Activated naive CD8-positive, alpha-beta T cell (primary cell): ENCODE data around the gene UBA1.
A peak's percentile ranks its signal among the peaks of the same experiment; 100 is the strongest.

ENCODE experiments used
- H3K27ac Mint-ChIP-seq: one replicate; pipeline ENCODE4 v1.8.0; 2021; ENCODE audit warnings: mixed read lengths
- H3K27me3 Mint-ChIP-seq: one replicate; pipeline ENCODE4 v1.8.0; 2021; ENCODE audit warnings: mixed read lengths
- H3K36me3 Mint-ChIP-seq: one replicate; pipeline ENCODE4 v1.8.0; 2021; ENCODE audit warnings: mixed read lengths
- H3K4me1 Mint-ChIP-seq: one replicate; pipeline ENCODE4 v1.8.0; 2021; ENCODE audit warnings: low read depth, mixed read lengths
- H3K4me3 Mint-ChIP-seq: one replicate; pipeline ENCODE4 v1.8.0; 2021; ENCODE audit warnings: mild to moderate bottlenecking, mixed read lengths
- H3K9me3 Mint-ChIP-seq: one replicate; pipeline ENCODE4 v1.8.0; 2021; ENCODE audit warnings: low read depth, mixed read lengths

UBA1 gene

DNA sequence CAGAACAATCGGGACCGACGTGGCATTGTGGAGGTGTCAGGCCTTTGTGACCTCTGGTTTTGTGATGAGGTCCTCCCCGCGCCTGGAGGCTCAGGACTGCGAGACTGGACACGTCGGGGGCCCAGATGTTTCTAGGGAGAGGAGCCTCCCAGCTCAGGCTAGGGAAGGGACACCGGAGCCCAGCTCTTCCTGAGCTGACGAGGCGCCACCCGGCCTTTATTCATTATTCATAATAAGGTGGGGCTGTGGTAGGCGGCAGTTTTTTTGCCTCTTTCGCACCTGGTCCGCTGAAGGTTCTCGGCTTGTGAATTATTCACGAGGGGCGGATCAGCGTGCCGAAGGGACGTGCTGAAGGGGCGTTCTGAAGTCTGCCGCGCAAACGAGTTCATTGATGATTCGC, 2.3 kb upstream of the UBA1 start:
- H3K9me3 Mint-ChIP-seq: no peaks in the 10 kb centered on the region

DNA sequence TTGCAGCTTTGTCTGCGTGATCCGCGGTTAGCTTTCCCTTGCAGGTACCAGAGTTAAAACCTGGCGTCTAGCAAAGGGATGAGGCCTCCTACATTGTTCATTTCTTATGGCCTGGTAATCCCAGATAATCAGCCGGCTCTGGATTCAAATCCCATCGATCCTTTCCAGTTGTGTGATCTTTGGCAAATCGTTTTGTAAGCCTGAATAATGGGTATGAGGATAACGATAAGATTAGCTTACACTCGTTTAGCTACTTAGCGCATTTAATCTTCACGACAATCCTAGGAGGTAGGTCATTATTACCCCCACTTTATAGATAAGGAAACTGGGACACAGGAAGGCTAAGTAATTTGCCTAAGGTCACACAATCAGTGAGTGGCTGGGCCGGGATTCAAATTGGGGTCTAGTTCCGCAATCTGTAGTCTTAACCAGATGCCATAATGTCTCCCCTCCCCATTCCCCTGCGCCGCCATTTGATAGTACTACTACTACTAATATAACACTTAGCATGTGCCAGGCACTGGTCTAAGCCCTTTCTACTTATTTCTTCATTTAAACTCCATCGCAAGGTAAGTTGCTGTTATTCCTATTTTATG, 1.7 kb upstream of the UBA1 start:
- peak overlapping the region; percentile 93 for H3K4me3 Mint-ChIP-seq
- no peaks in the 10 kb centered on the region for H3K9me3 Mint-ChIP-seq
- H3K27me3 Mint-ChIP-seq: no peaks in the 10 kb centered on the region
- no peak overlapping the region for H3K27ac Mint-ChIP-seq
- no peaks in the 10 kb centered on the region for H3K36me3 Mint-ChIP-seq
- H3K4me1 Mint-ChIP-seq: peaks cover 46% of the 10 kb centered on the region

More for the DNA sequence above, 2.3 kb upstream of the UBA1 start:
- H3K4me1 Mint-ChIP-seq: peaks cover 41% of the 10 kb centered on the region
- H3K27ac Mint-ChIP-seq: peak overlapping the region; percentile 96
- H3K36me3 Mint-ChIP-seq: no peaks in the 10 kb centered on the region
- H3K27me3 Mint-ChIP-seq: no peaks in the 10 kb centered on the region
- H3K4me3 Mint-ChIP-seq: peak overlapping the region; percentile 93

- H3K27me3 Mint-ChIP-seq: no peaks in the 10 kb centered on the region
- no peaks in the 10 kb centered on the region for H3K9me3 Mint-ChIP-seq
- peak overlapping the region; percentile 94 for H3K4me3 Mint-ChIP-seq
- peak overlapping the region; percentile 88 for H3K27ac Mint-ChIP-seq
- peaks cover 41% of the 10 kb centered on the region for H3K4me1 Mint-ChIP-seq
- no peaks in the 10 kb centered on the region for H3K36me3 Mint-ChIP-seq
Observed at GRCh38 chrX:47194194-47194787, 662 bp downstream of the UBA1 start.

DNA sequence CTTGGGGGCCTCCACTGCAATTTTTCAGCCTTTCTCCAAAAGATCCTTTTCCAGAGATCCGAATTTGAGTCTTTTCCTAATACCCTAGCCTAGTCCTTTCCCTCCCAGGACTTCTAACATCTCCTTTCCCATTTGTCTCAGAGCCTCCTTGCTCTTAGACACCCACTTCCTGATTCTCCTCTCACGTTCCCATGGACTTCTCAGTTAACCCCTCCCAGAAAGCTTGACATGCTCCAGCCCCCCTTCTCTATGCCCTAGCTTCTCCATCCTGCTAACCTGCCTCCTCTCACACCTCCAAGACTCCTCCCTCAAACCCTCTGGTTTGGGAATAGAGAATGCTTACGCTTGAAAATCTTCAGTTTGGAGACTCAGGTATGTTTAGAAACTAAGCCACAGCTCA, 2.5 kb downstream of the UBA1 start:
- peak overlapping the region; percentile 94 for H3K4me3 Mint-ChIP-seq
- H3K9me3 Mint-ChIP-seq: no peaks in the 10 kb centered on the region
- H3K27me3 Mint-ChIP-seq: no peaks in the 10 kb centered on the region
- peak overlapping the region; percentile 85 for H3K27ac Mint-ChIP-seq
- H3K36me3 Mint-ChIP-seq: no peaks in the 10 kb centered on the region
- H3K4me1 Mint-ChIP-seq: peaks cover 37% of the 10 kb centered on the region

DNA sequence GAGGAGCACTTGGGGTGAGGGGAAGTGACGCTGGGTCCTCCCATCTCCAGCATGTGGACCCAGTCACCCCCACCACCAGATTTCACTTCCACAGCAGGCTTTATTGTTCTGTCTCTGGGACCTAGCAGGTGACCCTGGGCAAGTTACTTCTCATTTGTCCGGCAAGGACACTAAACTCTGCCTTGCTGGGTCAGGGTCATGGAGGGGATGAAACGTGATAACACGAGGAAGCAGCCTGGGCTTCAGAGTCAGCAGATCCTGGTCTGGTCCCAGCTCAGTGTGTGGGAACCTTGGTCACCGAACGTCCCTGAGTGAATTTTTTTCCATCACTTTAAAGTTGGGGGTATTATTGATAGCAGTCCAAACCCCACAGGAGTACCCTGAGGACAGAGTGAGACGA, 3.9 kb downstream of the UBA1 start:
- H3K4me1 Mint-ChIP-seq: peaks cover 36% of the 10 kb centered on the region
- H3K36me3 Mint-ChIP-seq: no peaks in the 10 kb centered on the region
- no peaks in the 10 kb centered on the region for H3K9me3 Mint-ChIP-seq
- peak overlapping the region; percentile 94 for H3K4me3 Mint-ChIP-seq
- H3K27ac Mint-ChIP-seq: peak overlapping the region; percentile 85
- no peaks in the 10 kb centered on the region for H3K27me3 Mint-ChIP-seq

- Mint-ChIP-seq H3K27ac (peak overlapping the region; percentile 85), H3K4me1 (peaks cover 32% of the 10 kb centered on the region), H3K27me3 (no peaks in the 10 kb centered on the region), H3K36me3 (no peaks in the 10 kb centered on the region), H3K9me3 (no peaks in the 10 kb centered on the region), H3K4me3 (peak overlapping the region; percentile 94)
Observed at GRCh38 chrX:47198026-47198686, 4.5 kb downstream of the UBA1 start.

GRCh38 chrX:47198687-47199080, 5.1 kb downstream of the UBA1 start:
- Mint-ChIP-seq H3K4me3 (no peak overlapping the region), H3K4me1 (peaks cover 28% of the 10 kb centered on the region), H3K27ac (peak overlapping the region; percentile 2), H3K27me3 (no peaks in the 10 kb centered on the region), H3K9me3 (no peaks in the 10 kb centered on the region), H3K36me3 (no peaks in the 10 kb centered on the region)

DNA sequence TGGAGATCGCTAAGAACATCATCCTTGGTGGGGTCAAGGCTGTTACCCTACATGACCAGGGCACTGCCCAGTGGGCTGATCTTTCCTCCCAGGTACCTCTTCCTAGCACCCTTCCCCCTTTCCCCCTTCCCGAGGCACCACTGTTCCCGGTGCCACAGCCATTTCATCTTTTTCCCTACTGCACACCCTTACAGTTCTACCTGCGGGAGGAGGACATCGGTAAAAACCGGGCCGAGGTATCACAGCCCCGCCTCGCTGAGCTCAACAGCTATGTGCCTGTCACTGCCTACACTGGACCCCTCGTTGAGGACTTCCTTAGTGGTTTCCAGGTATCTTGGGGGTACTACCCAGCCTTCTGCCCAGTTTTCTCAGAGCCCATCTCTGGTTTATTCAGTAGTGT, 5.7 kb downstream of the UBA1 start:
- H3K4me3 Mint-ChIP-seq: no peak overlapping the region
- peak overlapping the region; percentile 2 for H3K27ac Mint-ChIP-seq
- no peaks in the 10 kb centered on the region for H3K9me3 Mint-ChIP-seq
- H3K36me3 Mint-ChIP-seq: no peaks in the 10 kb centered on the region
- H3K4me1 Mint-ChIP-seq: peaks cover 28% of the 10 kb centered on the region
- no peaks in the 10 kb centered on the region for H3K27me3 Mint-ChIP-seq

DNA sequence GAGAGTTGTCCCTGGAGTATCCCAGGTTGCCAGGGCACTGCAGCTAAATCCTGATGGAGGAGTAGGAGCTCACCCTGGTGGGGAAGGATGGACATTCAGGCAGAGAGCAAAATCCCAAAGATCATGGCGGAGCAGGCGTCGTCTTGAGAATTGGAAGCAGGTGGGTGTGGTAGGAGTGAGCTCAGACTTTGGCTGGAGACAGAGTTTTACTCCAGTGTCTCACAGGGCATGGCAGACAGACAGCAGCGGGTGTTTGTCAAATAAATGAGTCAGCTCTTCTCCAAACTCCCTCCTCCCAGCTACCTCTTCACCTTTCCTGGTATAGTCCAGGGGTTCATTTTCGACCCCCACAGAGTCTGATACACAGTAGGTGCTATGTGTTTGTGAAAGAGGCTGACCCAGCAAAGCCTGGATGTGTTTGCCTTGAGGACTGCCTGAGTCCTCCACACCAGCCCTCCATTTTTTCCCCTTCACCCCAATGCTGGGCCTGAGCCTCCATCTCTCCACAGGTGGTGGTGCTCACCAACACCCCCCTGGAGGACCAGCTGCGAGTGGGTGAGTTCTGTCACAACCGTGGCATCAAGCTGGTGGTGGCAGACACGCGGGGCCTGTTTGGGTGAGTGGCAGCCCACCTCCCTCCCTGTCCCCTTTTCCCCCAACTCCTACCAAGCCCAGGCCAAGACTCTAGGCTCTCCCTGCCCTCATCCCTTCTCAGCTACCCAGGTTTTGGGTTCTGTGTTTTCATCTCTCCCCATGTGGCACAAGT, 6.9 kb downstream of the UBA1 start:
- Mint-ChIP-seq H3K4me1 (peaks cover 20% of the 10 kb centered on the region), H3K27ac (peak overlapping the region; percentile 34), H3K9me3 (no peaks in the 10 kb centered on the region), H3K36me3 (no peaks in the 10 kb centered on the region), H3K27me3 (no peaks in the 10 kb centered on the region), H3K4me3 (no peak overlapping the region)

DNA sequence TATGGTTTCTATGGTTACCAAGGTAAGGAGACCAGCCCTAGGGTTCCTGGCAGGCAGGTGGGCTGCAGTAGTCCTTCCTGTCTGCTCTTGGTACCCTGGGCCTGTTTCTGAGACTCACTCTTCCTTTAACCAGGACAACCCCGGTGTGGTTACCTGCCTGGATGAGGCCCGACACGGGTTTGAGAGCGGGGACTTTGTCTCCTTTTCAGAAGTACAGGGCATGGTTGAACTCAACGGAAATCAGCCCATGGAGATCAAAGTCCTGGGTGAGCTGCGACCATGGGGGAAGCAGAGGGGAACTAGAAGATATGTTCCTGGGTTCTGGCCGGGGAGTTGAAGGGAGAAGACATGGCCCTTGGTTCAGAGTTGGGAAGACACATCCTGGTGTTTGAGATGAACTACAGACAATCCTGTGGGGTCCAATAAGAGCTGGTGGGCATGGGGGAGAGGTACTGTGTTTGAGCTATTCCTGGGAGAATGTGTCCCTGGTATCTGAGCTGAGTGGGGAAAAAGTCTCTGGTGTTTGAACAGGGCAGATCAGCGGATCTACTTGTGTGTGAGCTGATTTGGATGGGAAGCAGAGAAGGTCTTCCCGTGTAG, 7.8 kb downstream of the UBA1 start:
- Mint-ChIP-seq H3K4me1 (peaks cover 13% of the 10 kb centered on the region), H3K4me3 (no peak overlapping the region), H3K27me3 (no peaks in the 10 kb centered on the region), H3K36me3 (no peaks in the 10 kb centered on the region), H3K27ac (no peak overlapping the region), H3K9me3 (no peaks in the 10 kb centered on the region)

DNA sequence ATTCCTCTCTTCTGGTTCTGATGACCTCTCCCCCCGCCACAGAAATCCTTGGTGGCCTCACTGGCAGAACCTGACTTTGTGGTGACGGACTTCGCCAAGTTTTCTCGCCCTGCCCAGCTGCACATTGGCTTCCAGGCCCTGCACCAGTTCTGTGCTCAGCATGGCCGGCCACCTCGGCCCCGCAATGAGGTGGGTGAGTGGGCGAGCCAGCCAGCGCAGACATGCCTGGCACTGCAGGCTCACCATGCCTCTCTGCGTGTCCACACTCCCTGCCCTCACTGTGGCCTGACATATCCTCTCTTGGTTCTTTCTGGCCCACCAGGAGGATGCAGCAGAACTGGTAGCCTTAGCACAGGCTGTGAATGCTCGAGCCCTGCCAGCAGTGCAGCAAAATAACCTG, 8.7 kb downstream of the UBA1 start:
- Mint-ChIP-seq H3K36me3 (no peaks in the 10 kb centered on the region), H3K27ac (no peak overlapping the region)

DNA sequence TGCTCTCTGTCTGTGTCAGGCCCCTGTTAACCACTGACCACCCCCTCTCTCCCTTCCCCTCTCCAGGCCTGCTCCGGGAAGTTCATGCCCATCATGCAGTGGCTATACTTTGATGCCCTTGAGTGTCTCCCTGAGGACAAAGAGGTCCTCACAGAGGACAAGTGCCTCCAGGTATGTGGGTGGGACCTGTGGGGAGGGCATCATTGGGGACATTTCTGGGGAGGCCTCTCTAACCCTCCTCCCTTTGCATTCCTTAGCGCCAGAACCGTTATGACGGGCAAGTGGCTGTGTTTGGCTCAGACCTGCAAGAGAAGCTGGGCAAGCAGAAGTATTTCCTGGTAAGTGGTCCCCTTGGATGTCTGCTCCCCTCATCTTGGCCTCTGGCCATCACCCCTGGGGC, 9.2 kb downstream of the UBA1 start:
- Mint-ChIP-seq H3K4me1 (peaks cover 6% of the 10 kb centered on the region), H3K27ac (no peak overlapping the region), H3K27me3 (no peaks in the 10 kb centered on the region), H3K4me3 (no peak overlapping the region), H3K9me3 (no peaks in the 10 kb centered on the region), H3K36me3 (no peaks in the 10 kb centered on the region)

More for the DNA sequence above, 8.7 kb downstream of the UBA1 start:
- peaks cover 8% of the 10 kb centered on the region for H3K4me1 Mint-ChIP-seq
- no peak overlapping the region for H3K4me3 Mint-ChIP-seq
- no peaks in the 10 kb centered on the region for H3K9me3 Mint-ChIP-seq
- H3K27me3 Mint-ChIP-seq: no peaks in the 10 kb centered on the region

- Mint-ChIP-seq H3K27ac (peak overlapping the region; percentile 34), H3K4me1 (peaks cover 6% of the 10 kb centered on the region), H3K36me3 (no peaks in the 10 kb centered on the region), H3K9me3 (no peaks in the 10 kb centered on the region), H3K4me3 (no peak overlapping the region), H3K27me3 (no peaks in the 10 kb centered on the region)
Observed at GRCh38 chrX:47204970-47205369, 11.3 kb downstream of the UBA1 start.

GRCh38 chrX:47206316-47206715, 12.7 kb downstream of the UBA1 start:
- H3K36me3 Mint-ChIP-seq: no peaks in the 10 kb centered on the region
- H3K27me3 Mint-ChIP-seq: no peaks in the 10 kb centered on the region
- no peaks in the 10 kb centered on the region for H3K9me3 Mint-ChIP-seq
- peaks cover 6% of the 10 kb centered on the region for H3K4me1 Mint-ChIP-seq
- H3K4me3 Mint-ChIP-seq: no peak overlapping the region
- H3K27ac Mint-ChIP-seq: no peak overlapping the region

GRCh38 chrX:47208108-47208507, 14.5 kb downstream of the UBA1 start:
- Mint-ChIP-seq H3K4me3 (no peak overlapping the region), H3K9me3 (no peaks in the 10 kb centered on the region), H3K4me1 (peaks cover 6% of the 10 kb centered on the region), H3K36me3 (no peaks in the 10 kb centered on the region), H3K27ac (no peak overlapping the region), H3K27me3 (no peaks in the 10 kb centered on the region)
